HepG2 (cell line): Measurements from ENCODE around the gene CACNA1C. TPM values are rescaled to one million over a fixed set of nuclear protein-coding genes. Genes with fewer than 3 reads are reported as not detected.

ENCODE experiments used
- ATAC-seq: fragments of 200-7000 bp; cut with Tn5 transposase; 3 replicates; pipeline ENCODE4 v1.9.1; 2020; ENCODE audit warnings: mild to moderate bottlenecking, moderate library complexity
- BruUV-seq: library from RNA; stranded (reverse); fragments of 400-500 nt; replicated peaks from 2 replicates; lab custom pipeline; 2021; lab: Mats Ljungman, UMichigan
- CTCF ChIA-PET: fragments of 300-600 bp; formaldehyde crosslinking; extraction: SDS; loops from one replicate; lab custom pipeline; 2021; ENCODE audit warnings: low total read pairs, inconsistent platforms, low intra/inter-chr PET ratio; lab: Yijun Ruan, JAX
- POLR2A ChIA-PET: fragments of 350-600 bp; sonication (Branson Sonifier 250); formaldehyde crosslinking; loops from one replicate; lab custom pipeline; 2020; ENCODE audit warnings: antibody characterized with exemption, inconsistent platforms; lab: Yijun Ruan, JAX
- DNase-seq: peaks from one replicate; pipeline ENCODE4 v3.0.0-alpha.2; 2015; ENCODE audit warnings: low spot score
- FAIRE-seq: peaks from 3 replicates; lab custom pipeline; 2011; peaks lifted over from hg19 to GRCh38; lab: Jason Lieb, UNC
- H2AFZ ChIP-seq: one replicate; pipeline ENCODE4 v1.6.1; 2011; ENCODE audit warnings: low read length, inconsistent platforms
- H3K27ac ChIP-seq: fragments of 300-600 bp; 3 replicates; pipeline ENCODE4 v1.8.0; 2011; ENCODE audit warnings: mixed run types, mild to moderate bottlenecking, mixed read lengths, low read length, inconsistent platforms; ENCODE audit not compliant: insufficient read depth; ENCODE audit errors: extremely low read length
- H3K27me3 ChIP-seq, 2 experiments: fragments of 200-600 bp in 1 of 2; 2 replicates in 1 of 2; 3 replicates in 1 of 2; pipeline versions ENCODE4 v1.6.0 to v1.8.0; 2011; ENCODE audit warnings: low read length in 2 of 2, mild to moderate bottlenecking in 2 of 2, moderate library complexity in 2 of 2, inconsistent platforms in 1 of 2; ENCODE audit not compliant: insufficient read depth in 2 of 2, control insufficient read depth in 1 of 2
- H3K36me3 ChIP-seq, 2 experiments: fragments of 200-600 bp in 1 of 2; replicated peaks in 1 of 2; 2 replicates in 1 of 2; 3 replicates in 1 of 2; pipeline versions ENCODE4 v1.5.1 to v1.8.0; 2011; ENCODE audit warnings: low read length in 2 of 2, inconsistent platforms in 1 of 2; ENCODE audit not compliant: insufficient read depth in 2 of 2, control insufficient read depth in 1 of 2
- H3K4me1 ChIP-seq: 2 replicates; pipeline ENCODE4 v1.5.1; 2012; ENCODE audit warnings: low read length, inconsistent platforms; ENCODE audit not compliant: insufficient read depth
- H3K4me2 ChIP-seq: 2 replicates; pipeline ENCODE4 v1.6.0; 2011; ENCODE audit warnings: low read depth, low read length, inconsistent platforms
- H3K4me3 ChIP-seq, 3 experiments: fragments of 200-600 bp in 1 of 3; sonication (generic), shearing (Covaris generic) in 1 of 3; replicated peaks in 1 of 3; 2 replicates each; pipeline ENCODE4 v1.5.1; 2011 to 2016; ENCODE audit warnings: low read length in 3 of 3, inconsistent platforms in 2 of 3, low read depth in 2 of 3, mild to moderate bottlenecking in 2 of 3, control low read depth in 1 of 3, mixed read lengths in 1 of 3; ENCODE audit not compliant: insufficient read depth in 1 of 3
- H3K79me2 ChIP-seq: one replicate; pipeline ENCODE4 v1.6.1; 2011; ENCODE audit warnings: low read length, inconsistent platforms; ENCODE audit not compliant: insufficient read depth
- H3K9ac ChIP-seq: 2 replicates; pipeline ENCODE4 v1.6.0; 2011; ENCODE audit warnings: mild to moderate bottlenecking, low read depth, low read length, inconsistent platforms; ENCODE audit not compliant: insufficient read depth
- H3K9me3 ChIP-seq: 2 replicates; pipeline ENCODE4 v1.5.1; 2012; ENCODE audit warnings: mild to moderate bottlenecking, low read length
- H4K20me1 ChIP-seq: 2 replicates; pipeline ENCODE4 v1.6.0; 2011; ENCODE audit warnings: inconsistent platforms, mild to moderate bottlenecking, low read length, moderate library complexity; ENCODE audit not compliant: insufficient read depth
- IKZF5 ChIP-seq: IDR thresholded peaks from 2 replicates; pipeline ENCODE4 v1.6.1; 2018; ENCODE audit warnings: missing genetic modification reagents, mild to moderate bottlenecking, missing compliant biosample characterization
- NCOA2 ChIP-seq: sonication (generic); formaldehyde crosslinking; IDR thresholded peaks from 2 replicates; pipeline ENCODE4 v1.8.0; 2022; ENCODE audit warnings: inconsistent platforms
- SP1 ChIP-seq, 2 experiments: fragments of 450-650 bp in 1 of 2; sonication (generic) in 1 of 2; formaldehyde crosslinking in 1 of 2; IDR thresholded peaks; 2 replicates each; pipeline versions ENCODE4 v1.4.0 to v1.6.1; 2016 to 2020; ENCODE audit warnings: missing genetic modification reagents in 1 of 2
- TEAD3 ChIP-seq: optimal IDR thresholded peaks from 2 replicates; pipeline ENCODE3; 2016; ENCODE audit warnings: borderline replicate concordance
- ZBTB1 ChIP-seq: sonication (generic); formaldehyde crosslinking; IDR thresholded peaks from 2 replicates; pipeline ENCODE4 v1.4.0; 2020; ENCODE audit warnings: missing genetic modification reagents, borderline replicate concordance
- ZNF124 ChIP-seq: sonication (generic); formaldehyde crosslinking; IDR thresholded peaks from 2 replicates; pipeline ENCODE4 v1.4.0; 2020; ENCODE audit warnings: missing genetic modification reagents
- ZNF3 ChIP-seq: IDR thresholded peaks from 2 replicates; pipeline ENCODE4 v1.7.0; 2017; ENCODE audit warnings: inconsistent platforms
- ZNF503 ChIP-seq: sonication (generic); formaldehyde crosslinking; IDR thresholded peaks from 2 replicates; pipeline ENCODE4 v1.4.0; 2020; ENCODE audit warnings: missing genetic modification reagents
- ZNF790 ChIP-seq: sonication (generic); formaldehyde crosslinking; IDR thresholded peaks from 2 replicates; pipeline ENCODE4 v1.8.0; 2022; ENCODE audit warnings: missing genetic modification reagents, mild to moderate bottlenecking, borderline replicate concordance
- WGBS: methylation state at CpG from one replicate; pipeline ENCODE4 v1.1.6; 2017; ENCODE audit warnings: low lambda C conversion rate; 5-methylcytosine and 5-hydroxymethylcytosine counted together
- in situ Hi-C: cut with HindIII; loops from 2 replicates; pipeline ENCODE4 v1.10.0; 2017; ENCODE audit warnings: low pct_unique_long_range_greater_than_20kb; ENCODE audit not compliant: extremely low pct_ligation_motif_present
- intact Hi-C: fragments of 100-400 bp; cut with micrococcal nuclease; formaldehyde crosslinking; loops from one replicate; pipeline ENCODE4 v1.10.0; 2022; ENCODE audit not compliant: unreplicated experiment
- polyA plus RNA-seq, 8 experiments: library from polyadenylated mRNA; depleted of rRNA in 3 of 8; stranded (reverse) in 7 of 8; unstranded in 1 of 8; fragments of >200 nt; fragmentation: Illumina TruSeq in 4 of 8; extraction: Trizol in 4 of 8; gene quantifications; 2 replicates each; pipeline versions ENCODE4 v1.2.1 to v1.2.3, GENCODE V29; 2011 to 2016; ENCODE audit warnings: low read depth in 4 of 8, missing spikeins in 1 of 8, mixed read lengths in 1 of 8; ENCODE audit not compliant: insufficient read depth in 1 of 8
- total RNA-seq, 5 experiments: library from RNA; depleted of rRNA; stranded (reverse); fragments of >200 nt; fragmentation: Illumina TruSeq; extraction: Trizol; gene quantifications; 2 replicates each; pipeline ENCODE4 v1.2.3, GENCODE V29; 2016; ENCODE audit warnings: low read depth in 1 of 5

Gene CACNA1C
- total and polyA plus RNA-seq, 2 of the 13 experiments (the other 11 are each of a cell fraction or from before 2014, with no cell fraction given): not detected

GRCh38 chr12:2267703-2268470 lies 215.1 kb downstream of the CACNA1C start:
- H3K9ac ChIP-seq: no peak overlapping the region
- TF ChIP-seq NCOA2 (CRISPR knock-in tag) (no peak), ZBTB1 (CRISPR knock-in tag) (no peak), ZNF3 (CRISPR knock-in tag) (peak; percentile 86; the same call in 1 of the 2 replicates), ZNF790 (CRISPR knock-in tag) (no peak), SP1 (IDR thresholded peaks at IDR 0.05) (no peak), SP1 (CRISPR knock-in tag; IDR thresholded peaks at IDR 0.05) (no peak), TEAD3 (CRISPR knock-in tag) (peak; percentile 6)
- intact Hi-C loops: no loop called here
- WGBS: 3% methylated on average over 12 of the region's 13 CpGs
- H3K9me3 ChIP-seq: no peaks in the 10 kb centered on the region
- DNase-seq (no peak), FAIRE-seq (no peak), ATAC-seq (no peak)
- in situ Hi-C loops: no loop called here
- H3K79me2 ChIP-seq: no peaks in the 10 kb centered on the region
- no peaks in the 10 kb centered on the region for H3K36me3 ChIP-seq
- peaks cover 30% of the 10 kb centered on the region for H3K4me1 ChIP-seq
- ChIA-PET POLR2A (no interaction called here), CTCF (no interaction called here)
- H4K20me1 ChIP-seq: no peaks in the 10 kb centered on the region
- BruUV-seq: no TSS peak
- H3K4me3 ChIP-seq: no peak overlapping the region
- no peak overlapping the region for H2AFZ ChIP-seq
- peak overlapping the region; percentile 58; the same call in 1 of the 2 replicates for H3K4me2 ChIP-seq
- H3K27me3 ChIP-seq: peaks cover 1 to 22% of the 10 kb centered on the region in 2 experiments; a peak in 4 of 5 replicates
- no peak overlapping the region for H3K27ac ChIP-seq

- H2AFZ ChIP-seq: no peak overlapping the region
- ChIA-PET CTCF (no interaction called here), POLR2A (no interaction called here)
- 36% methylated on average over 14 of the region's 18 CpGs for WGBS
- H4K20me1 ChIP-seq: no peaks in the 10 kb centered on the region
- no peak overlapping the region for H3K27ac ChIP-seq
- H3K4me1 ChIP-seq: peaks cover 30% of the 10 kb centered on the region
- TF ChIP-seq IKZF5 (CRISPR knock-in tag) (no peak), ZNF503 (CRISPR knock-in tag) (no peak), ZNF124 (CRISPR knock-in tag) (no peak)
- FAIRE-seq (no peak), ATAC-seq (no peak), DNase-seq (no peak)
- H3K27me3 ChIP-seq: peaks cover 1 to 26% of the 10 kb centered on the region in 2 experiments; a peak in 4 of 5 replicates
- H3K9me3 ChIP-seq: no peaks in the 10 kb centered on the region
- no peaks in the 10 kb centered on the region for H3K79me2 ChIP-seq
- no peak overlapping the region for H3K4me2 ChIP-seq
- intact Hi-C loops (no loop called here), in situ Hi-C loops (no loop called here)
- no peaks in the 10 kb centered on the region for H3K36me3 ChIP-seq
- no peak overlapping the region for H3K9ac ChIP-seq
- no TSS peak for BruUV-seq
- no peak overlapping the region for H3K4me3 ChIP-seq
These were observed 215.9 kb downstream of the CACNA1C start for GRCh38 chr12:2268471-2269286.
